HepG2 (cell line): ENCODE data around the gene UBTD2. TPM values are rescaled to one million over a fixed set of nuclear protein-coding genes. Genes with fewer than 3 reads are reported as not detected.

Experiments used
- ARNTL ChIP-seq: sonication (generic); formaldehyde crosslinking; IDR thresholded peaks from 2 replicates; pipeline ENCODE4 v1.4.0; 2020; ENCODE audit warnings: mild to moderate bottlenecking, missing genetic modification reagents
- ATAD3A ChIP-seq: sonication (generic); formaldehyde crosslinking; IDR thresholded peaks from 2 replicates; pipeline ENCODE4 v1.4.0; 2020; ENCODE audit warnings: missing genetic modification reagents
- BHLHE40 ChIP-seq: IDR thresholded peaks from 2 replicates; pipeline ENCODE4 v1.6.1; 2011; ENCODE audit warnings: low read length, improper control_type of control experiment
- CBX2 ChIP-seq, 2 experiments: fragments of 200-600 bp in 1 of 2; sonication (generic); formaldehyde crosslinking in 1 of 2; IDR thresholded peaks; 2 replicates each; pipeline versions ENCODE4 v1.7.0 to v1.8.1; 2018 to 2022; ENCODE audit warnings: low read depth in 2 of 2, low read length in 1 of 2, mild to moderate bottlenecking in 1 of 2, missing genetic modification reagents in 1 of 2
- HES4 ChIP-seq: sonication (generic); formaldehyde crosslinking; IDR thresholded peaks from 2 replicates; pipeline ENCODE4 v1.9.0; 2021; ENCODE audit warnings: mild to moderate bottlenecking, missing genetic modification reagents, borderline replicate concordance
- LCORL ChIP-seq, 2 experiments: fragments of 450-650 bp in 1 of 2; sonication (generic) in 1 of 2; formaldehyde crosslinking in 1 of 2; IDR thresholded peaks; 2 replicates each; pipeline versions ENCODE4 v1.5.0 to v1.6.1; 2017 to 2020; ENCODE audit warnings: antibody characterized with exemption in 1 of 2, missing genetic modification reagents in 1 of 2
- MIER3 ChIP-seq: IDR thresholded peaks from 2 replicates; pipeline ENCODE4 v1.6.1; 2016; ENCODE audit warnings: missing compliant biosample characterization, borderline replicate concordance
- MXD3 ChIP-seq: IDR thresholded peaks from 2 replicates; pipeline ENCODE4 v1.6.1; 2016; ENCODE audit warnings: mild to moderate bottlenecking, missing biosample characterization, missing genetic modification reagents
- NFIB ChIP-seq: sonication (generic); formaldehyde crosslinking; IDR thresholded peaks from 2 replicates; pipeline ENCODE4 v1.9.0; 2021; ENCODE audit warnings: missing genetic modification reagents, mild to moderate bottlenecking, borderline replicate concordance
- RXRB ChIP-seq: IDR thresholded peaks from 2 replicates; pipeline ENCODE4 v1.6.1; 2016; ENCODE audit warnings: borderline replicate concordance, missing genetic modification reagents, missing compliant biosample characterization
- SCMH1 ChIP-seq: sonication (generic); formaldehyde crosslinking; IDR thresholded peaks from 2 replicates; pipeline ENCODE4 v1.9.0; 2021; ENCODE audit warnings: missing genetic modification reagents, mild to moderate bottlenecking, borderline replicate concordance
- SPEN ChIP-seq: sonication (generic); formaldehyde crosslinking; IDR thresholded peaks from 2 replicates; pipeline ENCODE4 v1.5.1; 2020; ENCODE audit warnings: low read depth, mild to moderate bottlenecking, missing genetic modification reagents
- THAP9 ChIP-seq: sonication (generic); formaldehyde crosslinking; IDR thresholded peaks from 2 replicates; pipeline ENCODE4; 2020; ENCODE audit warnings: missing genetic modification reagents, mild to moderate bottlenecking, borderline replicate concordance
- ZBTB26 ChIP-seq: IDR thresholded peaks from 2 replicates; pipeline ENCODE4 v1.6.1; 2016; ENCODE audit warnings: missing compliant biosample characterization, missing genetic modification reagents, borderline replicate concordance
- ZNF292 ChIP-seq: sonication (generic); formaldehyde crosslinking; IDR thresholded peaks from 2 replicates; pipeline ENCODE4 v1.8.1; 2022; ENCODE audit warnings: mild to moderate bottlenecking, low read depth, missing genetic modification reagents, borderline replicate concordance
- ZNF33B ChIP-seq: sonication (generic); formaldehyde crosslinking; IDR thresholded peaks from 2 replicates; pipeline ENCODE4 v1.5.1; 2020; ENCODE audit warnings: mild to moderate bottlenecking, missing genetic modification reagents
- ZNF724P ChIP-seq: sonication (generic); formaldehyde crosslinking; IDR thresholded peaks from 2 replicates; pipeline ENCODE4 v1.8.0; 2022; ENCODE audit warnings: missing genetic modification reagents, borderline replicate concordance
- ZNF850 ChIP-seq: sonication (generic); formaldehyde crosslinking; conservative IDR thresholded peaks from 2 replicates; pipeline ENCODE4 v1.9.0; 2021; ENCODE audit warnings: mild to moderate bottlenecking, missing genetic modification reagents
- polyA plus RNA-seq, 8 experiments: library from polyadenylated mRNA; depleted of rRNA in 3 of 8; stranded (reverse) in 7 of 8; unstranded in 1 of 8; fragments of >200 nt; fragmentation: Illumina TruSeq in 4 of 8; extraction: Trizol in 4 of 8; gene quantifications; 2 replicates each; pipeline versions ENCODE4 v1.2.1 to v1.2.3, GENCODE V29; 2011 to 2016; ENCODE audit warnings: low read depth in 4 of 8, missing spikeins in 1 of 8, mixed read lengths in 1 of 8; ENCODE audit not compliant: insufficient read depth in 1 of 8
- total RNA-seq, 5 experiments: library from RNA; depleted of rRNA; stranded (reverse); fragments of >200 nt; fragmentation: Illumina TruSeq; extraction: Trizol; gene quantifications; 2 replicates each; pipeline ENCODE4 v1.2.3, GENCODE V29; 2016; ENCODE audit warnings: low read depth in 1 of 5
- TF ChIP-seq, protein P1 (sequence below): sonication (generic); formaldehyde crosslinking; IDR thresholded peaks from 2 replicates; pipeline ENCODE4 v1.5.0; 2020; ENCODE audit warnings: mild to moderate bottlenecking, missing genetic modification reagents, moderate library complexity
- TF ChIP-seq, protein P2 (sequence below): sonication (generic); formaldehyde crosslinking; IDR thresholded peaks from 2 replicates; pipeline ENCODE4 v1.4.0; 2020; ENCODE audit warnings: missing genetic modification reagents, low read depth, mild to moderate bottlenecking, borderline replicate concordance

UBTD2 gene
- total and polyA plus RNA-seq, 2 of the 13 experiments (the other 11 are each of a cell fraction or from before 2014, with no cell fraction given), result 15.2 to 24.1 TPM

- 0 out of 2 replicates have a peak, but pooled peaks have one; percentile 48 for TF ChIP-seq ZBTB26
- no peak for TF ChIP-seq LCORL (IDR thresholded peaks at IDR 0.05)
- peak; percentile 87 for TF ChIP-seq LCORL (CRISPR knock-in tag; IDR thresholded peaks at IDR 0.05)
- no peak for TF ChIP-seq ARNTL (CRISPR knock-in tag)
- peak; percentile 38; the same call in 1 of the 2 replicates for TF ChIP-seq BHLHE40
- TF ChIP-seq THAP9 (CRISPR knock-in tag), result peak; percentile 38; the same call in 1 of the 2 replicates
- no peak for TF ChIP-seq ZNF850
- no peak for TF ChIP-seq ZNF724P (CRISPR knock-in tag)
- 0 out of 2 replicates have a peak, but pooled peaks have one; percentile 25 for TF ChIP-seq ZNF292 (CRISPR knock-in tag)
- 0 out of 2 replicates have a peak, but pooled peaks have one; percentile 40 for TF ChIP-seq ZNF33B (CRISPR knock-in tag)
- TF ChIP-seq, protein P1, sequence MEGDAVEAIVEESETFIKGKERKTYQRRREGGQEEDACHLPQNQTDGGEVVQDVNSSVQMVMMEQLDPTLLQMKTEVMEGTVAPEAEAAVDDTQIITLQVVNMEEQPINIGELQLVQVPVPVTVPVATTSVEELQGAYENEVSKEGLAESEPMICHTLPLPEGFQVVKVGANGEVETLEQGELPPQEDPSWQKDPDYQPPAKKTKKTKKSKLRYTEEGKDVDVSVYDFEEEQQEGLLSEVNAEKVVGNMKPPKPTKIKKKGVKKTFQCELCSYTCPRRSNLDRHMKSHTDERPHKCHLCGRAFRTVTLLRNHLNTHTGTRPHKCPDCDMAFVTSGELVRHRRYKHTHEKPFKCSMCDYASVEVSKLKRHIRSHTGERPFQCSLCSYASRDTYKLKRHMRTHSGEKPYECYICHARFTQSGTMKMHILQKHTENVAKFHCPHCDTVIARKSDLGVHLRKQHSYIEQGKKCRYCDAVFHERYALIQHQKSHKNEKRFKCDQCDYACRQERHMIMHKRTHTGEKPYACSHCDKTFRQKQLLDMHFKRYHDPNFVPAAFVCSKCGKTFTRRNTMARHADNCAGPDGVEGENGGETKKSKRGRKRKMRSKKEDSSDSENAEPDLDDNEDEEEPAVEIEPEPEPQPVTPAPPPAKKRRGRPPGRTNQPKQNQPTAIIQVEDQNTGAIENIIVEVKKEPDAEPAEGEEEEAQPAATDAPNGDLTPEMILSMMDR (CRISPR knock-in tag), result peak; percentile 99
- peak; percentile 25; the same call in 1 of the 2 replicates for TF ChIP-seq MXD3 (CRISPR knock-in tag)
- TF ChIP-seq SPEN (CRISPR knock-in tag), result peak; percentile 11; the same call in 1 of the 2 replicates
- no peak for TF ChIP-seq ATAD3A (CRISPR knock-in tag)
- peak; percentile 40; the same call in 1 of the 2 replicates for TF ChIP-seq MIER3 (CRISPR knock-in tag)
- no peak for TF ChIP-seq CBX2 (IDR thresholded peaks at IDR 0.05; ENCODE audit: low read depth, low read length)
- no peak for TF ChIP-seq CBX2 (CRISPR knock-in tag; IDR thresholded peaks at IDR 0.05; ENCODE audit: low read depth)
- TF ChIP-seq SCMH1, result no peak
- TF ChIP-seq, protein P2, sequence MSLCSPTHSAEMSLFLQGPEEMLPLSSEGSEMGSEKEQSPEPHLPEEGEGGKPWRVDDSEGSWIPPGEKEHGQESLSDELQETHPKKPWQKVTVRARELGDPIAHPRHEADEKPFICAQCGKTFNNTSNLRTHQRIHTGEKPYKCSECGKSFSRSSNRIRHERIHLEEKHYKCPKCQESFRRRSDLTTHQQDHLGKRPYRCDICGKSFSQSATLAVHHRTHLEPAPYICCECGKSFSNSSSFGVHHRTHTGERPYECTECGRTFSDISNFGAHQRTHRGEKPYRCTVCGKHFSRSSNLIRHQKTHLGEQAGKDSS (CRISPR knock-in tag), result peak; percentile 46; the same call in 1 of the 2 replicates
- TF ChIP-seq NFIB, result no peak
- TF ChIP-seq RXRB, result peak; percentile 45; the same call in 1 of the 2 replicates
- TF ChIP-seq HES4 (CRISPR knock-in tag), result peak; percentile 61; the same call in 1 of the 2 replicates
Observed at GRCh38 chr5:172188033-172188892, 95.3 kb downstream of the UBTD2 start, which contains the start of gene STK10 (continued).
